NOMO-1 (cell line): ENCODE results near the gene OR13H1.
"Not testable (repeated sequence)": the region's sequence is repeated elsewhere in the genome, so short reads cannot be mapped to it uniquely, and the experiment has no call there.

Experiments
- DNase-seq, 2 experiments: peaks; one replicate each; lab custom pipeline; 2025; ENCODE audit not compliant: unreplicated experiment in 2 of 2; lab: John Stamatoyannopoulos, UW

Gene OR13H1, protein sequence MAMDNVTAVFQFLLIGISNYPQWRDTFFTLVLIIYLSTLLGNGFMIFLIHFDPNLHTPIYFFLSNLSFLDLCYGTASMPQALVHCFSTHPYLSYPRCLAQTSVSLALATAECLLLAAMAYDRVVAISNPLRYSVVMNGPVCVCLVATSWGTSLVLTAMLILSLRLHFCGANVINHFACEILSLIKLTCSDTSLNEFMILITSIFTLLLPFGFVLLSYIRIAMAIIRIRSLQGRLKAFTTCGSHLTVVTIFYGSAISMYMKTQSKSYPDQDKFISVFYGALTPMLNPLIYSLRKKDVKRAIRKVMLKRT

DNA sequence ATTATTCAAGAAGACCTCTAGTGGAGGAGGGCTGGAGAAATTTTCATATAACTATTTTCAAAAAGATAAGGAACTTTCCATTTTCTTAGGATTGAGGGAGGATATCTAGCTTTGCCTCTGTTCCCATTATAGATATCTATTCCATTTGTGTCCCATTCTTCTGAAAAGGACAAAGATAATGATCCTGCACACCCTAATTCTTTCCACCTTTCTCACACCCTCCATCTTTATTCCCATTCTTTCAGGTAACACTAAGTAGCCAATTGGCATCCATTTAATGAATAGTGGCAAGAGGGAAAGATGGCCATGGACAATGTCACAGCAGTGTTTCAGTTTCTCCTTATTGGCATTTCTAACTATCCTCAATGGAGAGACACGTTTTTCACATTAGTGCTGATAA lies at the start of gene OR13H1:
TSS of gene OR13H1 (plus strand) at position 301 of the 400 bp plus-strand sequence. CDS start at position 301, 0 bp downstream.
- DNase-seq = no peak

DNA sequence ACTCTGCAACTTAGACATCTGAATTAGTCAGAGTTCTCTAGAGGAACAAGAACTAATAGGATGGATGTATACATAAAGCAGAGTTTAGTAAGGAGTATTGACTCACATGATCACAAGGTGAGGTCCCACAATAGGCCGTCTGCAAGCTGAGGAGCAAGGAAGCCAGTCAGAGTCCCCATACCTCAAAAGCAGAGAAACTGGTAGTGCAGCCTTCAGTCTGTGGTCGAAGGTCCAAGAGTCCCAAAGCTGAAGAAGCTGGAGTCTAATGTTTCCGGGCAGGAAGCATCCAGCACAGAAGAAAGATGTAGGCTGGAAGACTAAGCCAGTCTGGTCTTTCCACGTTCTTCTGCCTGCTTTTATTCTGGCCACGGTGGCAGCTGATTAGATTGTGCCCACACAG lies 42.3 kb upstream of the OR13H1 start:
- not testable (repeated sequence) for DNase-seq

DNA sequence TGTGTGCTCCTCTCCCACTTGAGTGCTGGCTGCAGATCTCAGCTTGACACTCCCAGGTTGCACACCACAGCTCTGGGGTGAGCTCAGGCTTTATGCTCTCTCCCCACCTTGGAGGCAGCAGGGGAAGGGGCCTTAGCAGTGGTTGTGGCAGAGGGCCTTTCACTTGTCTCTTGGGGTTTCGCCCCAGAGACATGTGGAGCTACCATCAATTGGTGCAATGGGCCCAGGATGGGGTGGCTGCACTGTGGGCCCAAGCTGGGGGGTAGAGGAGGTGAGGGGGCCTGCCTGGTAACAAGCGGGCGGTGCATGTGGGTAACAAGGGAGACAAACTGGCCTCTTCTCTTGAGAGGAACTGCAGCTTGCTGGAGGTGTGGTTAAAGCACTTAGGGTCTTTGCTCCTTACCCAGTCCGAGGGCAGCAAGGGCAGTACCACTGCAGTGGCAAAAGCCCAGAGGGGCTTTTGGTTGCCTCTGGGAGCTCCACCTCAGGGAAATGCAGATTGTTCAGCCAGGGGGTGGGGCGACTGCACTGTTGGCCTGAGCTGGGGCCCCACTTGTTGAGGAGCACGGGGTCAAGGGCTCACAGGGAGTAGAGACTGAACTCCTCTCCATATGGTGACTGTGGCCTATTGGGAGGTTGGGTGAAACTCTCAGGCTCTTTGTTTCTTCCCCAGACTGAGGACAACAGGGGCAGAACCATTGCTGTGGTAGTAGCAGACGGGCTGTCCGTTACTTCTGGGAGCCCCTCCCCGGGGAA lies 30.5 kb upstream of the OR13H1 start:
- no peak for DNase-seq

DNA sequence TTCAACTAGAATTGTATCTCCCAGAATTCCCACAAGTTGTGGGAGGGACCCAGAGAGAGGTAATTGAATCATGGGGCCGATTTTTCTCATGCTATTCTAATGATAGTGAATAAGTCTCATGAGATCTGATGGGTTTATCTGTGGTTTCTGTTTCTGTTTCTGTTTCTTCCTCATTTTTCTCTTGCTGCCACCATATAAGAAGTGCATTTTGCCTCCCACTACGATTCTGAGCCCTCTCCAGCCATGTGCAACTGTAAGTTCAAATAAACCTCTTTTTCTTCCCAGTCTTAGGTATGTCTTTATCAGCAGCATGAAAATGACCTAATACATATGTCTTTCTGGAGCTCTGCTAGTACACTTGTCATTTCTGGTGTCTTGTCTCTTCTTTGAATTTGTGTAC lies 22.1 kb upstream of the OR13H1 start:
- DNase-seq = no peak

DNA sequence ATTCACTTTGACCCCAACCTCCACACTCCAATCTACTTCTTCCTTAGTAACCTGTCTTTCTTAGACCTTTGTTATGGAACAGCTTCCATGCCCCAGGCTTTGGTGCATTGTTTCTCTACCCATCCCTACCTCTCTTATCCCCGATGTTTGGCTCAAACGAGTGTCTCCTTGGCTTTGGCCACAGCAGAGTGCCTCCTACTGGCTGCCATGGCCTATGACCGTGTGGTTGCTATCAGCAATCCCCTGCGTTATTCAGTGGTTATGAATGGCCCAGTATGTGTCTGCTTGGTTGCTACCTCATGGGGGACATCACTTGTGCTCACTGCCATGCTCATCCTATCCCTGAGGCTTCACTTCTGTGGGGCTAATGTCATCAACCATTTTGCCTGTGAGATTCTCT lies 344 bp downstream of the OR13H1 start:
- no peak for DNase-seq

DNA sequence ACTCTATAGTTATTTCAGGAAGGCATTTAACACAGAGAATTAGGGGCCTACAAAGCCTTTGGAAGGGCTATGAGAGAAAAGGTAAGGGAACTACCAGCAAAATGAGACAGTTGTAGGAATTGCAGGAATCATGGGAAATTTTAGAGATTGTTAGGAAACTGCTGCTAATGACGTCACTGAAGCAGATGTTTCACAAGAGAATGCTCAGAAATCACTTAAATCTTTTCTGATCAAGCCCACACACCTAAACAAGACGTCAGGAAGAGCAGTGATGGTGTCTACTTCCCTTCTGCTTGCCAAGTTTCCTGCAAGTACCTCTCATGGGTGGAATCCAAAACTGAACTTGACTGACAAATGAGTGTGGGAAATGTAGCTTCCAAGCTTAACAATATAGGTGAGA lies 5.1 kb downstream of the OR13H1 start:
- DNase-seq = no peak

DNA sequence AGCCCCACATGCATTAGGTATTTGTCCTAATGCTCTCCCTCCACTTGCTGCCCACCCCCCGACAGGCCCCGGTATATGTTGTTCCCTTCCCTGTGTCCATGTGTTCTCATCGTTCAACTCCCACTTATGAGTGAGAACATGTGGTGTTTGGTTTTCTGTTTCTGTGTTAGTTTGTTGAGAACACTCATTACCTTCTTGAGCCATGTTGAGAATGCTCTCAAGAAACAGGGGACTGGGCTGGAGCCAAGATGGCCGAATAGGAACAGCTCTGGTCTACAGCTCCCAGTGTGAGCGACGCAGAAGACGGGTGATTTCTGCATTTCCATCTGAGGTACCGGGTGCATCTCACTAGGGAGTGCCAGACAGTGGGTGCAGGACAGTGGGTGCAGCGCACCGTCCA lies 8.6 kb downstream of the OR13H1 start:
- not testable (repeated sequence) for DNase-seq

DNA sequence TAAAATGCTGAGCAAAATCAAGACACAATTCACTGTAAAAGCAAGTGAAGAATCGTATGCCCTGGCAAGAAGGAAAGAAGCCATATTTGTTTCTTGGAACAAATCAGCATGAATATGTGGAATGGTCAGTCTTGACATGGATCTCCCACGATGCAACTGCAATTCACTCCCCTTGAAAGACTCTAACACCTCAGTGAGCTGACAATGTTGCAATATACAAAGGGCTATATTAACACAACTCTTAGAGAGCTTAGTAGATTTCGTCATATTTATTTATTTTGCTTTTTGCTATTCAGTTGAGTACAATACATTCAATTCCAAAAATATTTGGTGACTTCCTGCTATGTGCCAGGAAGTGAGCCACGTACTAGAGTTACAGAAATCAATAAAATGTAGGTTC lies 14.7 kb downstream of the OR13H1 start:
- DNase-seq = no peak

DNA sequence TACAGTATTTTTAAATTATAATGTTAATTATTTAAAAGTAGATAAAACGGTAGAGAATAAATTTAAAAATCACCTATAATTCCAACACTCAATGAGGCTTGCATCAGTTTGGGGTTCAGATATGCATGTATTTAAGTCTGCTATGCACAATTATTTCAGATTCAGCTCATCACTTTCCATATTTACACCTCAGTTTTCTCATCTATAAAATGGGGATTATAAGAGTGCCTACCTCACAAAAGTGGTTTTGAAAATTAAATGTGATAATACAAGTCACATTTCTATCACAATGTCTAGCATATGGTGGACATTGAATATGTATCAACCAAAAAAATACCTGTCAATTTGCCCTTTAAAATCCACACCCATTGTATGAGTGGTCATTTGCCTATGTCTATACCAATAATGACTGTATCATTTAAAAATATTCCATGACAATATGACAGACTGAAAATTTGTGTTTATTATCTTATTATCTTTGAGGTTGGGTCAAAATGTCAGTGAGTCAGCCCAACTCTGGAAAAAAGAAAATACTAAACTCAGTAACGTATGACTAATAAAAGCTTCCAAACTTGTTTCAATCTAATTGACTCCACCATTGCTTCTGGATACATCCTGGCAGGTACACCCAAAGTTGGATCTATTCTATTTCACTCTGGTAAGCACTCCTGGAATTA lies 20.8 kb downstream of the OR13H1 start:
- no peak for DNase-seq

DNA sequence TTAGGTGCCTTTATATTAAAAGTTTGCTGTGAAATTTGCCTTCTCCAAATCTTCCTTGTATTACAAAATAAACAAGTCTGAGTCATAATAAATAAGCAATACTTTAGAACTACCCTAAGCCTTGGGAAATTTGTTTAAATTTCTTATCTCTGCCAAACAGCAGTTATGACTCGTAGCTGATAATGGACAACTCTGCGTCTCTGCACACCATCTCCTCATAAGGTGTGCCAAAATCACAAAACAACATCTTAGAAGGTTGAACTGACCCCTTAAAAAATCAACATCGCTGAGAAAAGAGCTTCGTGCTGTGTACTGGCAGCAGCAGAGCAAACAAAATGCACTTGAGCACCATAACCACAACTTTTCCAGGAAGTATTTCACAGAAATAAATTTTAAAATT lies 22.0 kb downstream of the OR13H1 start:
- DNase-seq = no peak

DNA sequence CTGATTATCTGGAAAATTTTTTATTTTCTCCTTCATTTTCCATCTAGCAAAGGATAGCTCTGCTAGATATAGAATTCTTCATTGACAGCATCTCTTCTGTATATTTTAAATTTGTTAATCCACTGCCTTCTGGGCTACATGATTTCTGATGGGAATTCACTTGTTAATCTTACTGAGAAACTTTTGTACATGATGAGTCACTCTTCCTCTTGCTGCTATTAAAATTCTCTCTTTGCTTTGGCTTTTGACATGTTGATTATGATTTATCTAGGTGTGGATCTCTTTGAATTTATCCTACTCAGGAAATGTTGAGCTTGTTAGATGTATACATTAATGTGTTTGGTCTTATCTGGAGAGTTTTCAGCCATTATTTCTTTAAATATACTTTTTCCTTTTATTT lies 27.5 kb downstream of the OR13H1 start:
- no peak for DNase-seq

DNA sequence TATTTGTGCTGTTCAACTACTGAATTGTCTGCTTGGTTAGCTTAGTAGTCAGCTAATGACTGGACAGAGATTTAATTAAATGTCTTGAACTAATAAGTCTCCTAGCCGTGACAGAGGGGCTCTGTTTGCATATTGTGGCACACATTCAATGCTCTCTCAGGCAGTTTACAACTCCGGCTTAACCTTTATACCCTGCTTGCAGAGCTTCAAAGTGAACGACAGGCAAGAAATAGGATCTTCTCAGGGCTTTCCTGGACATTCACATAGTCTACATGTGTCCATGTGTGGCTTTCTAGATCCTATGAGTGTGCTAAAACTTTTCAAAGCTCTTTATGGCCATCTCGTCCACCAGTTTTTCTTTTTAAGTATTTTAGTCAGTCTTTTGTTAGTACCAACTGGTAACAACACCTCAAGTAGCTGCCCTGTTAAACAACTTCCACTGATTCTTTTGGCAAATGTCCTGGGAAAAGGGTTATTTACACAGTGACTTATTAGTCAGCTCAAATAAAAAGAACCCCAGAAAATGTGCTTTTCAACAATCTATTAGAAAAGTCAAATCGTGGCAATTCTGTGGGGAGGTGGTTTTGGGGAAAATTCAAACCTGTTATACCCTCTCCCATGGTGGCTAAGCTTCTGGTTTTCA lies 28.6 kb downstream of the OR13H1 start:
- no peak for DNase-seq

DNA sequence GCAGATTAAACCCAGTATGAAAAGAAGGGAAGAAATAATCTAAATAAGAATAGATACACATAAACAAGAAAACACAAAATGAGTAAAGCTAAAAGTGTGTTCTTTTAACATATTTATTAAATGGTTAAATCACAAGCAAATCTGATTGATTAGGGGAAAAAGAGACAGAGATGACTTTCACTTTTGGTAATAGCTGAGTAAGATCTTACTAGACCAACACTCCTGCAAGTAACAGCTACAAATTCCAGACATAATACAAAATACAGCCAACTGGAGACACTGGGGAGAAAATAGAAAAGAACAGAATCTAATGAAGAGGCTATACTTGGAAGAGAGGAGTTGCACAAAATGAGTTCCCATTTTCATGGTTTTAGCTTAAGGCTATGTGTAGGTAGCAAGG lies 33.5 kb downstream of the OR13H1 start:
- no peak for DNase-seq

DNA sequence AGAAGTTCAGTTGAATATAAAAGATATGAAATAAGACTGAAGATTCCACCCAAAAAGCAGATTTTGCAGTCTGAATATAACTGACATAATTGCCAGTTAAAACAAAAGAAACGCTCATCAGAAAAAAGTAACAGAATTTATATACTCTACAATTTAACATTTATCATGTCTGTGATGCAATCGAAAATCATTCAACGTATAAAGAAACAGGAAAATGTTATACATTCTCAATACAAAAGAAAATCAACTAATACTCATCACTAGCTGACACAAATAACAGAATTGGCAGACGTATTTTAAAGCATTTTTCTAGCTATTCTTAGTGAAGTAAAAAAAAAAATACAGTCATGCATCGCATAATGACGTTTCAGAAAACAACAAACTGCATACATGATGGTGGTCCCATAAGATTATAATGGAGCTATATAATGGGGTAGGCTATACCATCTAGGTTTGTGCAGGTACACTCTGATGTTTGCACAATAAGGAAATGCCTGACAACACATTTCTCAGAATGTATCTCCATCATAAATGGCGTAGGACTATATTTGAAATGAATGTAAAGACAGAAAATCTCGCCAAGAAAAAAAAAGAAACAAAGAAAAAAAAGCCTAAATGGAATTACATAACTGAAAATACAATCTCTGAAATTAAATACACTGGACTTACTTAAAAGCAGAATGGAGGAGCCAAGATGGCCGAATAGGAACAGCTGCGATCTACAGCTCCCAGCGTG lies 34.3 kb downstream of the OR13H1 start:
- no peak for DNase-seq

DNA sequence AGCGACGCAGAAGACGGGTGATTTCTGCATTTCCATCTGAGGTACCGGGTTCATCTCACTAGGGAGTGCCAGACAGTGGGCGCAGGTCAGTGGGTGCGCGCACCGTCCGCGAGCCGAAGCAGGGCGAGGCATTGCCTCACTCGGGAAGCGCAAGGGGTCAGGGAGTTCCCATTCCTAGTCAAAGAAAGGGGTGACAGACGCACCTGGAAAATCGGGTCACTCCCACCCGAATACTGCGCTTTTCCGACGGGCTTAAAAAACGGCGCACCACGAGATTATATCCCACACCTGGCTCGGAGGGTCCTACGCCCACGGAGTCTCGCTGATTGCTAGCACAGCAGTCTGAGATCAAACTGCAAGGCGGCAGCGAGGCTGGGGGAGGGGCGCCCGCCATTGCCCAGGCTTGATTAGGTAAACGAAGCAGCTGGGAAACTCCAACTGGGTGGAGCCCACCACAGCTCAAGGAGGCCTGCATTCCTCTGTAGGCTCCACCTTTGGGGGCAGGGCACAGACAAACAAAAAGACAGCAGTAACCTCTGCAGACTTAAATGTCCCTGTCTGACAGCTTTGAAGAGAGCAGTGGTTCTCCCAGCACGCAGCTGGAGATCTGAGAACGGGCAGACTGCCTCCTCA lies 35.0 kb downstream of the OR13H1 start:
- DNase-seq = not testable (repeated sequence)

DNA sequence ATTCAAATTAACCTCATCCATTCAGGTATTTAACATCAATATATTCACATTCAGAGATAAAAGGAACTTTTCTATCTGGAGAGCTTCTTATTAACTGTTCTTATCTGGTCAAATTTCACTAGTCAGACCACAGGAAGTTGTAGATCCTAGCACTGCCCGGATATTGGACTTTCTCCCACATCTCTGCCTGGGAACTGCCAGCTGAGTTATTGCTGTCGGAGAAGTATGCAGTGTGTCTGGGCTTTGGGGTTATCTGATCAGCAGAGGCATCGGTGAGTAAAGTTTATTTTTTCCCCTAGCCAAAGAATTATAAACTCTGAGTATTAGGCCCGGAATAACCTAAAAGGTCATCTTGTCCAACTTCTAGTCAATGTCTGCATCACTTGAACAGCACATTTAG lies 45.1 kb downstream of the OR13H1 start:
- no peak for DNase-seq
